ENCODE measurements around the gene CFAP43. TPM values are rescaled to one million over a fixed set of nuclear protein-coding genes. Genes with fewer than 3 reads are reported as not detected.

Gene CFAP43
- total and polyA plus RNA-seq, 2 experiments from 2014 or later, result 0.24 to 0.44 TPM

DNA sequence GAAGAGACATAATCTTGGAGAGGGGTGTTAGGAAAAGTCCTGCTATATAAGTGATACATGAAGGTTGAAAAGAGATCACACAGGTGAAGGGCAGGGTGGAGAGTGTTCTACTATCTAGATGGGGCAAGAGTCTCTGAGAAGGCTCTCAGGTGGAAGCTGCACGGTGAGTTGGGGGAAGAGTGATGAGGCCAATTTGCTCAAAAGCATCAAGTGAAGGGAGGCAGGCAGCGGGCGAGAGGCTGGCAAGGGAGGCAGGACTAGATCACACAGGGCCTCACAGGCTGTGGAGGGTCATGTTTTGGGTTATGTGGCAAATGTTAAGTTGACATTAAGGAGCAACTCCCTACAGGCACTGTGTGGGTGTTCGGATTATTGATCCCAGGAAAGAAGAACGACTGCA is 143.9 kb downstream of the CFAP43 start (continued):
- TF ChIP-seq ZNF462 (CRISPR knock-in tag; IDR thresholded peaks at IDR 0.05), result no peak
- no peak for TF ChIP-seq EZH2phosphoT487 (IDR thresholded peaks at IDR 0.05; ENCODE audit: unreplicated experiment)
- TF ChIP-seq, protein P1, sequence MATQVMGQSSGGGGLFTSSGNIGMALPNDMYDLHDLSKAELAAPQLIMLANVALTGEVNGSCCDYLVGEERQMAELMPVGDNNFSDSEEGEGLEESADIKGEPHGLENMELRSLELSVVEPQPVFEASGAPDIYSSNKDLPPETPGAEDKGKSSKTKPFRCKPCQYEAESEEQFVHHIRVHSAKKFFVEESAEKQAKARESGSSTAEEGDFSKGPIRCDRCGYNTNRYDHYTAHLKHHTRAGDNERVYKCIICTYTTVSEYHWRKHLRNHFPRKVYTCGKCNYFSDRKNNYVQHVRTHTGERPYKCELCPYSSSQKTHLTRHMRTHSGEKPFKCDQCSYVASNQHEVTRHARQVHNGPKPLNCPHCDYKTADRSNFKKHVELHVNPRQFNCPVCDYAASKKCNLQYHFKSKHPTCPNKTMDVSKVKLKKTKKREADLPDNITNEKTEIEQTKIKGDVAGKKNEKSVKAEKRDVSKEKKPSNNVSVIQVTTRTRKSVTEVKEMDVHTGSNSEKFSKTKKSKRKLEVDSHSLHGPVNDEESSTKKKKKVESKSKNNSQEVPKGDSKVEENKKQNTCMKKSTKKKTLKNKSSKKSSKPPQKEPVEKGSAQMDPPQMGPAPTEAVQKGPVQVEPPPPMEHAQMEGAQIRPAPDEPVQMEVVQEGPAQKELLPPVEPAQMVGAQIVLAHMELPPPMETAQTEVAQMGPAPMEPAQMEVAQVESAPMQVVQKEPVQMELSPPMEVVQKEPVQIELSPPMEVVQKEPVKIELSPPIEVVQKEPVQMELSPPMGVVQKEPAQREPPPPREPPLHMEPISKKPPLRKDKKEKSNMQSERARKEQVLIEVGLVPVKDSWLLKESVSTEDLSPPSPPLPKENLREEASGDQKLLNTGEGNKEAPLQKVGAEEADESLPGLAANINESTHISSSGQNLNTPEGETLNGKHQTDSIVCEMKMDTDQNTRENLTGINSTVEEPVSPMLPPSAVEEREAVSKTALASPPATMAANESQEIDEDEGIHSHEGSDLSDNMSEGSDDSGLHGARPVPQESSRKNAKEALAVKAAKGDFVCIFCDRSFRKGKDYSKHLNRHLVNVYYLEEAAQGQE (IDR thresholded peaks at IDR 0.05; ENCODE audit: unreplicated experiment), result no peak
- TF ChIP-seq, protein P2, sequence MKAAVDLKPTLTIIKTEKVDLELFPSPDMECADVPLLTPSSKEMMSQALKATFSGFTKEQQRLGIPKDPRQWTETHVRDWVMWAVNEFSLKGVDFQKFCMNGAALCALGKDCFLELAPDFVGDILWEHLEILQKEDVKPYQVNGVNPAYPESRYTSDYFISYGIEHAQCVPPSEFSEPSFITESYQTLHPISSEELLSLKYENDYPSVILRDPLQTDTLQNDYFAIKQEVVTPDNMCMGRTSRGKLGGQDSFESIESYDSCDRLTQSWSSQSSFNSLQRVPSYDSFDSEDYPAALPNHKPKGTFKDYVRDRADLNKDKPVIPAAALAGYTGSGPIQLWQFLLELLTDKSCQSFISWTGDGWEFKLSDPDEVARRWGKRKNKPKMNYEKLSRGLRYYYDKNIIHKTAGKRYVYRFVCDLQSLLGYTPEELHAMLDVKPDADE (IDR thresholded peaks at IDR 0.05), result no peak

Measured in GM23338 (cell line).